Keratinocyte (primary cell): ENCODE data around the gene TSC22D3. TPM values are rescaled to one million over a fixed set of nuclear protein-coding genes. Genes with fewer than 3 reads are reported as not detected.

Source experiments
- DNase-seq: peaks from one replicate; pipeline ENCODE4 v3.0.0-alpha.2; 2011; ENCODE audit warnings: low read depth, missing footprints, low spot score
- FAIRE-seq: peaks from 2 replicates; lab custom pipeline; 2011; peaks lifted over from hg19 to GRCh38; lab: Jason Lieb, UNC
- H2AFZ ChIP-seq: 2 replicates; pipeline ENCODE4 v1.6.0; 2012; ENCODE audit warnings: low read length, control low read depth, inconsistent platforms; ENCODE audit not compliant: control insufficient read depth
- H3K27ac ChIP-seq: 2 replicates; pipeline ENCODE4 v1.5.1; 2011; ENCODE audit warnings: low read length; ENCODE audit not compliant: control insufficient read depth, insufficient read depth
- H3K27me3 ChIP-seq: 3 replicates; pipeline ENCODE4 v1.6.0; 2011; ENCODE audit warnings: low read length; ENCODE audit not compliant: control insufficient read depth, insufficient read depth; ENCODE audit errors: extremely low read depth
- H3K36me3 ChIP-seq, 2 experiments: 2 replicates in 1 of 2; 3 replicates in 1 of 2; pipeline ENCODE4 v1.5.1; 2011; ENCODE audit warnings: low read length in 2 of 2, mild to moderate bottlenecking in 1 of 2; ENCODE audit not compliant: control insufficient read depth in 2 of 2, insufficient read depth in 2 of 2; ENCODE audit errors: extremely low read depth in 1 of 2
- H3K4me1 ChIP-seq: 3 replicates; pipeline ENCODE4 v1.5.1; 2011; ENCODE audit warnings: low read length; ENCODE audit not compliant: control insufficient read depth, insufficient read depth; ENCODE audit errors: extremely low read depth
- H3K4me2 ChIP-seq: 3 replicates; pipeline ENCODE4 v1.6.0; 2011; ENCODE audit warnings: low read depth, low read length; ENCODE audit not compliant: control insufficient read depth, insufficient read depth; ENCODE audit errors: extremely low read depth
- H3K4me3 ChIP-seq, 3 experiments: fragments of 200-600 bp in 1 of 3; sonication (generic) in 1 of 3; 2 replicates in 2 of 3; 3 replicates in 1 of 3; pipeline ENCODE4 v1.5.1; 2011 to 2016; ENCODE audit warnings: low read length in 3 of 3, mild to moderate bottlenecking in 3 of 3, control low read depth in 2 of 3, inconsistent platforms in 1 of 3, low read depth in 1 of 3, mixed read lengths in 1 of 3, mixed run types in 1 of 3, moderate library complexity in 1 of 3; ENCODE audit not compliant: control insufficient read depth in 2 of 3, insufficient read depth in 2 of 3; ENCODE audit errors: extremely low read depth in 1 of 3
- H3K79me2 ChIP-seq: 2 replicates; pipeline ENCODE4 v1.6.0; 2012; ENCODE audit warnings: low read length; ENCODE audit not compliant: control insufficient read depth, insufficient read depth
- H3K9ac ChIP-seq: 3 replicates; pipeline ENCODE4 v1.6.0; 2011; ENCODE audit warnings: low read length; ENCODE audit not compliant: control insufficient read depth, insufficient read depth; ENCODE audit errors: extremely low read depth
- H3K9me1 ChIP-seq: 3 replicates; pipeline ENCODE4 v1.6.0; 2011; ENCODE audit warnings: low read length; ENCODE audit not compliant: control insufficient read depth, insufficient read depth; ENCODE audit errors: extremely low read depth
- H3K9me3 ChIP-seq: 2 replicates; pipeline ENCODE4 v1.5.1; 2012; ENCODE audit warnings: low read depth, low read length; ENCODE audit not compliant: control insufficient read depth
- H4K20me1 ChIP-seq: 3 replicates; pipeline ENCODE4 v1.6.0; 2011; ENCODE audit warnings: low read length; ENCODE audit not compliant: control insufficient read depth, insufficient read depth; ENCODE audit errors: extremely low read depth
- CTCF ChIP-seq, 3 experiments: IDR thresholded peaks in 1 of 3; conservative IDR thresholded peaks in 1 of 3; optimal IDR thresholded peaks in 1 of 3; 2 replicates in 2 of 3; 3 replicates in 1 of 3; pipeline versions ENCODE3 to v1.5.1; 2011; ENCODE audit warnings: low read length in 3 of 3, mild to moderate bottlenecking in 3 of 3, moderate library complexity in 2 of 3, control low read depth in 1 of 3, inconsistent platforms in 1 of 3; ENCODE audit not compliant: insufficient read depth in 2 of 3; ENCODE audit errors: extremely low read depth in 1 of 3
- EZH2 ChIP-seq: IDR thresholded peaks from one replicate; pipeline ENCODE4 v1.6.1; 2012; ENCODE audit warnings: inconsistent platforms, mild to moderate bottlenecking, low read length, moderate library complexity
- dilution Hi-C: fragments of 300-500 bp; cut with MboI; formaldehyde crosslinking; loops from one replicate; pipeline ENCODE4 v1.7.0; 2020; ENCODE audit warnings: low sequenced_read_pairs; ENCODE audit not compliant: extremely low pct_ligation_motif_present
- polyA plus RNA-seq, 5 experiments: library from polyadenylated mRNA; depleted of rRNA in 3 of 5; stranded (reverse) in 3 of 5; stranded (forward) in 1 of 5; unstranded in 1 of 5; fragments of >200 nt; gene quantifications; 1 replicate in 1 of 5; 2 replicates in 3 of 5; 3 replicates in 1 of 5; pipeline versions ENCODE4 v1.2.1 to v1.2.3, GENCODE V29; 2011 to 2012; ENCODE audit warnings: missing spikeins in 2 of 5, low read depth in 1 of 5, low replicate concordance in 1 of 5

TSC22D3 gene
- polyA plus RNA-seq, 1 donor (not counting 4 experiments of a cell fraction or from before 2014, with no cell fraction given), result 48.5 TPM

GRCh38 chrX:107777536-107777832, 1.9 kb upstream of the TSC22D3 start, which contains the start of gene NCBP2L:
TSS of gene NCBP2L (plus strand) at chrX:107777733. CDS start at chrX:107794221, 16,488 bp downstream.
- H3K79me2 ChIP-seq, result no peaks in the 10 kb centered on the region
- H3K9ac ChIP-seq, result peak within 1 kb of the TSS; percentile 62
- DNase-seq (no peak), FAIRE-seq (no peak)
- no peaks in the 10 kb centered on the region for H3K36me3 ChIP-seq
- dilution Hi-C loops, result no loop called here
- H4K20me1 ChIP-seq, result no peaks in the 10 kb centered on the region
- no peaks in the 10 kb centered on the region for H3K9me1 ChIP-seq
- peak within 1 kb of the TSS in 2 of 3 experiments; percentile 43 to 47 for H3K4me3 ChIP-seq
- H3K9me3 ChIP-seq, result no peaks in the 10 kb centered on the region
- no peak for TF ChIP-seq EZH2
- TF ChIP-seq CTCF (optimal IDR thresholded peaks at IDR 0.05 in 1 of 3, IDR thresholded peaks at IDR 0.05 in 1 of 3, conservative IDR thresholded peaks at IDR 0.05 in 1 of 3; ENCODE audit: extremely low read depth in 1 of 3, insufficient read depth in 2 of 3, low read length in 3 of 3), result no peak
- H3K27ac ChIP-seq, result no peak within 1 kb of the TSS
- peak within 1 kb of the TSS; percentile 74 for H3K4me2 ChIP-seq
- peak within 1 kb of the TSS; percentile 52 for H2AFZ ChIP-seq
- H3K27me3 ChIP-seq, result peaks cover 8% of the 10 kb centered on the region
- H3K4me1 ChIP-seq, result peaks cover 6% of the 10 kb centered on the region

DNA sequence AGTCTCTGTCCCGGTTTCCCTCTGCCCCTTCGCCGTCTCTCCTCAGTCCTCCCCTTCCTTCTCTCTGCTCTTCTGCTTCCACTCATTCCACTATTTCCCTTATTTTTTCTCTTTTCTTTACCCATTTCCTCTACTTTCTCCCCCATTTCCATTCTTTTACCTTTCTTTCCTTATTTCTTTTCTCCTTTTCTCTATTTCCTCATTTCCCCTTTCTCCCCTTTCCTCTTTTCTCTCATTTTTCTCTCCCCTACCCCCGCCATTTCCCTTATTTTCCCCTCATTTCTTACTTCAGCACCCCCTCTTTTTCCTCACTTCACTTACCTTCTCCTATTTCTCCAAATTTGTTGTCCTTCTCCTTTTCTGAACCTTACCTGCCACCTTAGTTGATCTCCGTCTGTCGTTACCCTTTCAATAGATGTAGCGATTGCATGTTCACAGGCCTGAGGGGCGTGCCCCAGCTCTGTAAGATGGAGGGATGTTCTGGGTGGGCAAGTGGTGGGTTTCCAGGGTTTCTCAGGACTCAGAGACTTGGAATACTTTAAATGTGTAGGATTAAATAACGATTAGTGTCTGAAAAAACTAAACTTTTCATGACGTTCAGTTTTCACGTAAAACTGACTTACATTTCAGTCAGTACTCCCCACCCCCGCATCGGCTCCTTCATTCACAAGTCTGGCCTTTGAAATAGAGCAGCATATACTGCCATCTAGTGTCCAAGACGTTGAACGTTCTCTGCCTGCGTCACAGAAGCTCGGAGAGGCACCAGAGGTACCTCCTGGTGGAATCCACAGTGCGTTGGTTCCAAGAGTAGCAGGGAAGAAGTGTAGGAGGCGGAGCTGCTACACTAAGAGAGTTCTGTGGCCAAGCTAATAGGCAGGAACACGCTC, 1.3 kb upstream of the TSC22D3 start:
- Histone ChIP-seq H3K9ac (peak overlapping the region; percentile 62), H3K4me2 (peak overlapping the region; percentile 74), H3K36me3 (no peaks in the 10 kb centered on the region), H3K4me3 (peak overlapping the region; percentile 29 to 47 (median 43)), H3K27me3 (peaks cover 8% of the 10 kb centered on the region), H3K4me1 (peaks cover 6% of the 10 kb centered on the region), H3K79me2 (no peaks in the 10 kb centered on the region), H3K9me3 (no peaks in the 10 kb centered on the region), H4K20me1 (no peaks in the 10 kb centered on the region), H3K9me1 (no peaks in the 10 kb centered on the region), H3K27ac (no peak overlapping the region), H2AFZ (peak overlapping the region; percentile 52)
- dilution Hi-C loops, result no loop called here
- TF ChIP-seq EZH2, result no peak
- TF ChIP-seq CTCF (optimal IDR thresholded peaks at IDR 0.05 in 1 of 3, IDR thresholded peaks at IDR 0.05 in 1 of 3, conservative IDR thresholded peaks at IDR 0.05 in 1 of 3; ENCODE audit: extremely low read depth in 1 of 3, insufficient read depth in 2 of 3, low read length in 3 of 3), result peak; percentile 58 to 84 (median 77)
- FAIRE-seq, result peak; percentile 91
- DNase-seq, result peak; percentile 69
